ENCODE results near the gene CDCA8.

CDCA8 gene

DNA sequence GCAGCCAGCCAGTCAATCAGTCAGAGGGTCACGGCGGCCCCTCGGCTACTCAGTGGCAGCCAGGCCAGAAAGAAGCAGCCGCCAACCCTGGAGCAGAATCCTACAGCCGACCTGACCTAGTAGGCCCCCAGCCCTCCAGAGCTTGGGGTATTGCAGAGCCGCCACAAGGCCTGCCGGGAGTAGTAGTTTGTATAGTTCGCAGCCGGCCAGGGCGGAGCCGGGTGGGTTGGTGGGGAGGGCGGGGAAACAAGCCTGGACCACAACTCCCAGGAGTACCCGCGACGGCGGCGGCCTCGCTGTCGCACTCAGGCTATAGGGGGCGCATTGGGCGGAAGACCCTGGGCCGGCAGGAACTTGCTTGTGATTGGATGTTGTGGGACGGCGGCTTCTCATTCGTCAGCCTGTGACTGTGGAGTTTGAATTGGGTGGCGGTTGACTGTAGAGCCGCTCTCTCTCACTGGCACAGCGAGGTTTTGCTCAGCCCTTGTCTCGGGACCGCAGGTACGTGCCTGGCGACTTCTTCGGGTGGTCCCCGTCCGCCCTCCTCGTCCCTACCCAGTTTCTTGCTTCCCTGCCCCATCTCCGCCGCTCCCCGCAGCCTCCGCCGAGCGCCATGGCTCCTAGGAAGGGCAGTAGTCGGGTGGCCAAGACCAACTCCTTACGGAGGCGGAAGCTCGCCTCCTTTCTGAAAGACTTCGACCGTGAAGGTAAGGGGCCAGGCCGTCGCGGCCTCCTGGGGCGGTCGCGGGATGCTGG lies at the start of gene CDCA8:
Gene CDCA8, plus strand, starts transcription at position 439 of the 756 bp plus-strand sequence. Its CDS starts 175 bp downstream, at position 614.
- DNase-seq, result peak; percentile 98

DNA sequence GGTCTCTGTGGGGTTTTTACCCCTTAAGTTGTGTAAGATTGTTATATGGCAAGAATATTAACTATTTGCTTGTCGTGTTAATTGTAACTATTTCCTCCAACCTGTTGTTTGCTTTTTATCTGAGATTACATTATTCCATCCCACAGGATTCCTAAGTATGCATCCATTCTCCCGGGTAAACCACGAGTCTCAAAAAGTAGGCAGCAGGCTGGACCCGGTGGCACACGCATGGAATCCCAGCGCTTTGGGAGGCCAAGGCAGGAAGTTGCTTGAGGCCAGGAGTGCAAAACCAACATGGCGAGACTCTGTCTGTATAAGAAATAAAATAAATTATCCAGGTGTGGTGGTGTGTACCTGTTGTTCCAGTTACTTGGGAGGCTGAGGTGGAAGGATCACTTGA lies 45.0 kb upstream of the CDCA8 start:
- no peak for DNase-seq

DNA sequence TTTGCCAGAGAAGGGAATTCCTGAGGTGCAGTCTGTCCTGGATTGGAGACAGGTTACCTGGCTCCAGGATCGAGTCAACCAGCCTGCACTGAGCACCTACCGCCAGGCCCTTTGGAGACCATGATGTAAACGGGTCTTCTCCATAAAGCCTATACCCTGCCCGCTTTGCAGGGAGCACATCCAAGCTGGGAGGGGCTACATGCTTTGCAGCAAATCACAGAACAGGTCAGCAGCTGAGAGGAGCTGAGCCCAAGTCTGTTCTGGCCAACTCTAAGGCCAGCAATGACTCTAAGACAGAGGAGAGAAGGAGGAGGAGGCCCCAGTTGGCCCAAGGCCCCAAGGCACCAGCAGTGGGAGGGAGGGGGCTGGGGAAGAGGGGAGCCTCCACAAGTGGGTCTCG lies 42.1 kb upstream of the CDCA8 start:
- DNase-seq, result no peak

DNA sequence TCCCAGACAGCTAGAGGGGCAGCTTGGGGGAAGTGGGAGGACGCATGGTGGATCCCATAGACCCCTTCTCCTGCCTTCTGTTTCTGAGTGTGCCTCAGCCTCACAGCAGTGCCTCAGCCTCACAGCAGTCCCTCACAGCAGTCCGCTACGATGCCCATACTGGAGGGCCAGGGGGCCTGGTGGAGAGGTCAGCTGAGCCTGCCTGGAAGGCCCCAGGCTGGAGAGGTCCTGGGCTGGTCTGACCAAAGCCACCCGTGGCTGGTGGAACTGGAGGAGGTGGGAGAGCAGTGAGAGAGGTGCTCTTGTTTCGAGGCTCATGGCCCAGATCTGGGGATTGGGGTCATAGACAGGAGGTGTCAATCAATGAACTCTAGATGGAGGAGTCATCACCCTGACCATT lies 41.6 kb upstream of the CDCA8 start:
- no peak for DNase-seq

DNA sequence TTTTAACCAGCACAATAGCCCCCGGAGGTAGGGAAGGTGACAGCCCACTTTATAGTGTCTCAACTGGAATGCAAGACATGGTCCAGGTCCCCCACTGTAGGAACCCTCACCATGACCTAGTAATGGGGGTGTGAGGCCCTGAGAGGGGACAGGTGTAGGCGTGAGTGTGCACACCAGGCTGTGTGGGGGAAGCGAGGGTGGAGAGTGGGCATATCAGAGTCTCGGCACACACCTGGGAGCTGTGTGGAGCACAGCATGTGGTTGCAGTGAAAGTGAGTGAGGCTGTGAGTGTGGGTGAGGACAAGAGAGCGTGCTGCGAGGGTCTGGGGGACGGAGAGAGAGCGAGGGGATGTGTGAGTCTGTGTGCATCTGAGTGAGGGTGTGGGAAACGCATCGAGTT lies 40.5 kb upstream of the CDCA8 start:
- no peak for DNase-seq

DNA sequence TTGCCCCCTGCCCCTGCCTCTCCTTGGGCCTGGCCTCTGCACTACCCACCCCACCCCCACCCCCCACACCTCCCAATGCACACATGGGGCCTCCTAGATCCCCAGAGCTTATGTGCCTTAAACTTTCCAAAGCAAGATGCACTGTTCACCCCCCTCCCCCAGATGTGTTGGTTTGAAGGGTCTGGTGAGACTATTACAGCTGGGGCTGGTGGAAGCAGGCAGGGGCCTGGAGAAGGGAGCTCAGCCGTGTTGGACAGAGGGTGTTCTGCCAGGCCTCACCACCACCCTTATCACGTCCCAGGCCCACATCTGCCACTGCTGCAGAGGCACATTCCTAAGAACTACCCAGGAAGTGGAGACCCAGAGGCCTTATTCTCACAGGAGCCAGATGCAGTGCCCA lies 39.3 kb upstream of the CDCA8 start:
- no peak for DNase-seq

DNA sequence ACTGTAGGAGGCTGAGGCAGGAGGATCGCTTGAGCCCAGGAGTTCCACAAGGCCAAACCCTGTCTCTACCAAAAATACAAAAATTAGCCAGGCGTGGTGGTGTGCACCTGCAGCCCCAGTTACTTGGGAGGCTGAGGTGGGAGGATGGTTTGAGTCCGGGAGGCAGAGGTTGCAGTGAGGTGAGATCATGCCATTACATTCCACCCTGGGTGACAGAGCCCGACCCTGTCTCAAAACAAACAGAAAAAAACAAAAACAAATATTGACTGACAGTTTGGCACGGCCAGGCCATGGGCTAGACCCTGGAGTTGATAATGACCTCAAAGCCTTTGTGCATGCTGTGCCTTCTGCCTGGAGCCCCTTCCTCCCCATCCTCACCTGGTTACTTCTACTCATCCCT lies 38.4 kb upstream of the CDCA8 start:
- no peak for DNase-seq

DNA sequence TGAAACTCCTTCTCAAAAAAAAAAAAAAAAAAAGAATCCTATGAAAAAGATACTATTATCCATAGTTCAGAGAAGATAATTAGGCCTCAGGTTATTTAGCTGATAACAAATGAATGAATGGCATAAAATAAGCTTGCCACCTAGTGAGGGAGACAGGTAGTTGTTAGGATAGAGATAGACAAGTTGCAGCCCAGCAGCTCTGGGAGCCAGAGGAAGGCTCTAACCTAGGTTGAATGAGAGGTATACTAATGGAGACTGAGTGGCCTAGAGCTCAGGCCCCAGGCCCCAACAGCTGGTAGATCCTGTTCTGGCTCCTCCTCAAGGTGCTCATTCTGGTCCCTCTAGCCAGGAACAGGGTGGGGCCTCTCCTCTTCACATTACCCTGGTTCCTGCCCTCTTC lies 37.0 kb upstream of the CDCA8 start:
- no peak for DNase-seq

DNA sequence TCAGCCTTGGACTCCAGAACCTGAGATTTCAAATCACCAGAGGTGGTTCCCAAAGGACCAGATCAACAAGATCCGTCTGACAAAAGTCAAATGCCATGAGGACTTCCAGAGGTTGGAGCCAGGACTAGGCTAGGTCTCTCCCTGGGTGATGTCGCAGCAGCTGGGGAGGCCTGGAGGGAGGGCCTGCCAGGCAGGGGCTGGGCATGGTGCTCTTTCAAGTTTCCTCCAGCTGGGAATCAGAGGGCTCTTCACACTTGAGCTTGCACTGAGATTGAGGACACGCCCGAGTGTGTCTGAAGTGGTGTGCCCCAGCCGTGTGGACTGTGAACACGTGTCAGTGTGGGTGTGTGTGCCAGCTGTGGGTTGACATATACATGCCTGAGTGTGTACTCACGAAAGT lies 36.3 kb upstream of the CDCA8 start:
- DNase-seq, result no peak

DNA sequence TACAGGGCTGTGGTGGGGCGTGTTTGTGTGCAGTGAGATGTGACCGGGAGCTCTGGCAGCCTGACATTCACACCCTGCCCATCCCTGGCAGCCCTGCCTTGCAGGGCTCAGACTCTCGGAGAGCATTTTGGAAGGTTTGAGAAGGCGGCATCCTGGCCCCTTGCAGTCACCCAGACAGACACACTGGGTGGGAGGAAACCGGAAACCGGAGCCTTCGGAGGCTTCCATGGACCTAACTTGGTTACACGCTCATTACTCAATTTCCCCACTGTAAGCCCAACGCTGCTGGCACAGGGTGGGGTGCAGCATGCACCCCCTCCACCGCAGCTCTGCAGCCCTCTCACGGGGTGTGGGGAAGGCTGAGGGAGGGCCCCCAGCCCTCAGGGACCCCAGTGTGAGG lies 35.4 kb upstream of the CDCA8 start:
- no peak for DNase-seq

DNA sequence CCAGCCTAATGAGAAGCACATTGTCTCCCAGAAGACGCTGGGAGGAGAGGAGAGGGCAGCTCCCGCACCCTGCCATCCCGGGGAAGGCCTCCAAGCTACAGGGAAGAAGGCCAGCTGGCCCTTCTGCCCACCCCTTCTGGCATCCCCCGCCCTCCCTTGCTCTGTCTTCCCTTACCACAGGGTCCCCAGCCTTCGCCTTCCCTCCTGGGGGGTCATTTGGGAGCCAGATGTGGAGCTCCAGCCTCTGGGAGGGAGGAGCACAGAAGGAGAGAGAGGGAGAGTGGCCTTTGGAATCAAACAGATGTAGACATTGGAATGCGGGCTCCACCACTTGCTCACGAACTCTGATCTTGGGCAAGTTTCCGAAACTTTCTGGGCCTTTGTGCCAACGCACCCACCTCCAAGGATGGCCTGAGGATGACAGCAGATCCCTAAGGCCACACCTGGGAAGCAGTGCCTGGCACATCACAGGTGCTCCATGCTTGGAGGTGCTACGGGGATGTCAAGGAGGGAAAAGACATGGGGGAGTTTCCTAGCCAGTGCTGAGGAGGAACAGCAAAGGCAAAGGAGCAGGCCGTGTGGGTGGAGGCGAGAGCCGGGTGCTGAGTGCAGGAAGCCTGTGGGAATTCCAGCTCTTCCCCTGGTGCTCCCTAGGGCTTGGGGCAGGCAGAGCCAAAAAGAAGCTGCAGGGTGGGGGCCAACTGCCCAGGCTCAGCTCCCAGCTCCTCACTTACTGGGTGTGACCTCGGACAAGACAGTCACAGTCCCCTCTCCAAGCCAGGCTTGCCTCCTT lies 34.5 kb upstream of the CDCA8 start:
- DNase-seq, result no peak

DNA sequence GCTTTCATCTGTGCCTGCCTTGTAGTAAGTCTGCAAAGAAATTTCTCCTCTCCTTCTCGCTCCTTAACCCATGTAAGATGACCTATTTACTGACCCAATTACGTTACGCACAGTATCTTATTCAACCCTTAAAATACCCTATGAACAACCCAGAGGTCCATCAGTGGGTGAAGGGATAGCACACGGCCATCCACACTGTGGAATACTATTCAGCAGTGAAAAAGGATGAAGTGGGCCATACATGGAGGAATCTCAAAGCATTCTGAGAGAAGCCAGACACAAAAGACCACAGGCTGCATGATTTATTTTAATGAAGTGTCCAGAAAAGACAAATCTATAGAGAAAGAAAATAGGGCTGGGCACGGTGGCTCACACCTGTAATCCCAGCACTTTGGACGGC lies 33.8 kb upstream of the CDCA8 start:
- no peak for DNase-seq

DNA sequence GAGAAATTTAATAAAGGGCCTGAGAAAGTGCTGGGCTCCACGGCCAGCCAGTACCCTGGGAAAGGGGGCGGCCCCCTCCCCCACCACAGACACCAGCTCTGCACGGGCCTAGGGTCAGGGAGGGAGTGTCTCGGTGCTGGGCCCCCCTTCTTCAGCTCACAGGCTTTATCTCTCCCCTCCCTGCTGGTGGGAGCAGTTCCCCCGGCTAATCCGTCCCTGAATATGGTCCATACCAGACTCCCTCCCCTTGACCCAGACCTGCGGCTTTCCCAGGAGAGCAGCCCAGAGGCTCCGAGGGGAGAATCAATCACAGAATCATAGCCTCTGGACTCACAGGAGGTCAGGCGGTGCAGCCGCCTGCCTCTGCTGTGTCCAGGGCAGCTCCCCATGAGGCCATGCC lies 31.7 kb upstream of the CDCA8 start:
- no peak for DNase-seq

DNA sequence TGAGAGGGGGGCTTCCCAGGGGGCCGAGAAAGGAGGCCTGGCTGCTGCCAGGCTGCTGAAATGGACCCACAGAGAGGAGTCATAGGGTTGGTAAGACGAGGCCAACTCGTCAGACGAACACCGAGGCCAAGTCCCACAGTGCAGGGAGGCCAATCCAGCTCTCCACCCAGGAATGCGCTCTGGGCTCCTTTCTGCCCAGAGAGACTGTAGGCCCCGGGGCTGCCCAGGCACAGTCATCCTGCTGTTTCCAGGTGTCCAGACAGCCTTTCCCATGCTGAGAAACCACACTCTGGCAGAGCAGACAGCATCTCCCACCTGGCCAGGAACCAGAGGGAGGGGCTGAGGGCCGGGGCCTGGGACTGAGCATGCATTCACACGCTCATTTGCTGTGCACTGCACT lies 30.9 kb upstream of the CDCA8 start:
- DNase-seq, result no peak

DNA sequence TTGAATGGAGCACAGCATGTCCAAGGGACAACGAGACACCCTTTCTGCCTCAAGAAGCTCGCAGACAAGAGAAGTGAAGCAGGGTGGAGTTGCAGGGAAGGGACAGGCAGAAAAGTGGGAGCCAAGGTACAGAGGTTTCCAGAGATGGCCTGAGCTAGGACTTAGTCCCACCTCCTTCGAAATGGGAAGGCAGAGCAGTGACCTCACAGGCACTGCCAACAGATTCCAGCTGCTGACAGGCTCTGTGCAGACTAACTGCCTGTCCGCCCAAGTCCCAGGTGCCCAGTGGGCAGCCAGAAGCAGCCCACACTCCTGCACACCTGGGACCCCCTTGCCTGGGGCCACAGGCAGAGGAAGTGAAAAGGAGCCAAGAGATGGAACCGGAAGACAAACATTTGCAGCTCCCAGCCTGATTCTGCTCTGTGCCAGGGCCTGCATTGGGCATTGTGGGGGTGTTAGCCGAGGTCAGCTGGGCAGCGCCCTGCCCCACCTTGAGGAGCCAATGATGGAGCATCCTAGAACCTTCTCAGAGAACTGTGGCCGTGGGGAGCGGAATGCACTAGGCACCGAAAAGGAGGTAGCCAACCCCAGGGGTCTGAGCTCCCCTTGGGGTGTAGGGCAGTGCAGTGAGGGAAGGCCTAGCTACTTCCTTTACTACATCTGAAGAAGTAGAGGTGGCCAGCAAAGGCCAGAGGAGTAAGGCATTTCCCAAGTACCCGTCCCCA lies 30.1 kb upstream of the CDCA8 start:
- no peak for DNase-seq

DNA sequence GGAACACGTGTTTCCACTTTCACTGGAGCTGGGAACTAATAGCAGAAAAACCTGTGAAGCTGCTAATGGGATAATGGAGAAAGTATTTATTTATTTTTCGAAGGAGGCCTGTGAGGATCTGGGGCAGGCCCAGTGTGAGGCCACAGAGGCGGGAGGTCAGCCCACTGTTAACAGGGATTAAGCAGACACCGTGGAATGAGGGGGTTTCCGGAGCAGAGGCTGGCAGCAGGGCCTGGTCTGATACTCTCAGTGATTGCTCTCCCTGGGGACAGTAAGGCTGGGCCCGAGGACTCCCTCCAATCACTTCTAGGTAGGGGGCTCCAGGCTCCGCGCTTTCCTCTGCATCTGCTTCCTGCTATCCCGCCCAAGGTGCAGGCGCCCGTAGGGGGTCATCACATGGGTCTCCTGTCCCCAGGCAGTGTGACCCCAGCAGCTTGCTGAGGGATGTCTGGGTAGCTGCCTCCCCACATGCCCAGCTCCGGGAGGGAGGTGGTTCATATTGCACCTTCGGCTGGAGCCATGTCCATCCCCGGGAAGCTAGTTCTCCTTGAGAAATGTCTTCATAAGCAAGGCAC lies 28.8 kb upstream of the CDCA8 start:
- no peak for DNase-seq

DNA sequence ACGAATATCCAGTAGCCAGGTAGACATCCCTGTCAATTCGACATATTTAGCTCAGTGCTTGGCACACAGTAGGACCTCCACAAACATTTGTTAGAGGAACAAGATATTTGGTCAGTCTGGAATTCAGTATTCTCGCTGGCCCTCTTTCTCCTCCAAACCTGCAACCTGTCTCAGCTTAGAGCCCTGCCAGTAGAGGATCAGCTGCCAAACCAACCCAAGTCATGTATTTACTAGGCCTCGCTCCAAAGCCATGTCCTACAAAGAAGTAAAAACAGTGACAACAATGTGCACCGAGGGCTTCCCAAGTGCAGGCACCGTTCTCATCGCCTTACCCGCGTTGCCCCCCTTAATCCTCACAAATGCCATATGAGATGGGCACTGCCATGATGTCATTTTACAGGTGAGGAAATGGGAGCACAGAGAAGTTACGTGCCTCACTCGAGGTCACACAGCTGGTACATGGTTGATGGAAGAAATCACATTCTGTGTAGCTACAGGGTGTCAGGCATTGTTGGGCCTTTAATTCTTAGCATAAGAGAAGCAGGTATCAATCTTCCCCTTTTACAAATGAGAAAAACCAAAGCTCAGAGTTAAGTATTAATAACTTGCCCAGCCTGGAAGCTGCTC lies 26.0 kb upstream of the CDCA8 start:
- DNase-seq, result no peak

DNA sequence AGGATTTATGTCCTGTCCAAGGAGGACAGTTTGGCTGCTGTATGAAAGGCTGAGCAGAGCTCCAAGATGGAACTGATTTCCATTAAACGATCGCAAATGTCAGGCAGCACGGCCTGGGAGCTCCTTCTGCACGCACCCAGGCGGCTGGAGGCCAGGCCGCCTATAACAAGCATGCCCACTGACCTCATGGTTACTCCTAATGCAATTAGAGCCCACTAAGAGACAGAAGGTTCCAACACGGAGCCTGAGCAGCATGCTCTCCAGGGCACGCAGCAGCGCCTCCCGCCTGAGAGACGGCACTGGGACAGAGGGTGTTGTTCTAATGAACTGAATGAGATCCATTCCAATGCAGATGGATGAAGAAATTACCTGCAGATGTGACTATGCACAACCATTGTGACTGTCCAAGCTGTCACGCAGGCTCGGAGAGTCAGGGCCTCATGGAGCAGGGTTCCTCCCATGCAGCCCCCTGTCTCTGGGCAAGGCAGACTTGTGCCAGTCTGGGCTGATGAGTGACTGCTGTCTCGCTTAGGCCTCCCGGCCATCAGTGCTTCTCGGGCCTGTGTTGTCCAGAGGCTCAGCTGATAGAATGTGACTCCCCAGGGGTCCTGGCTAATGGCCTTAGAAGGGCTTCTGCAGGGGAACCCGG lies 25.2 kb upstream of the CDCA8 start:
- DNase-seq, result no peak

DNA sequence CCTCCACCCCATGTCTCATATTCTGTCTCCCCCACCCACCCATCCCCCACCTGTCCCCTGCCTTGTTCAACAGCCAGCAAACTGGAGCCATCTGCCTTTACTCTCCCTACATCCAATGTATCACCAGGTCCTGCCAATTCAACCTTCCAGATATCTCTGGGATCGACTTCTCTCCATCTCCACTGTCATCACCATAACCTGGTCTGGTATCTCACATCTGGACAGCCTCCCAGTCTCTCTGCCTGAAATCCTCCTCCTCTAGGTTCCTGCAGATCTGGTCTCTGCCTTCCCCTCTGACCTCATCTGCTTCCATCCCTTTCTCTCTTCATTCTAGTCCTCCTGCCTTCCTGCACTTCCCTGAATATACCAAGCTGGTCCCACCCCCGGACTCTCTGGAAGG lies 22.2 kb upstream of the CDCA8 start:
- DNase-seq, result no peak

DNA sequence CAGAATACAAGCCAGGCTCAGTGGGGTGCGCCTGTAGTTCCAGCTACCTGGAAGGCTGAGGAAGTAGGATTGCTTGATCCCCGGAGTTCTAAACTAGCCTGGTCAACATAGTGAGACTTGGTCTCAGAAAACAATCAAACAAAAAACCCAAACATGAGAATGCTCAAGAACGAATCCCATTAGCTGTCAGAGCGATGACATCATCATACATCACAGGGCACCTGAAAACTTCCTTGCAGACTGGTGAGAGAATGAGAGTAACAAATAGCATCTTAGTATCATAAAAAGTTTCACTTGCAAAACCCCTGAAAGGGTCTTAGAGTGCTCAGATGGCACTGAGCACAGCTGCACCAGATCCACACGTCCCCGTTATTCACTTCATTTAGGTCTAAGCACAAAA lies 21.1 kb upstream of the CDCA8 start:
- DNase-seq, result no peak

DNA sequence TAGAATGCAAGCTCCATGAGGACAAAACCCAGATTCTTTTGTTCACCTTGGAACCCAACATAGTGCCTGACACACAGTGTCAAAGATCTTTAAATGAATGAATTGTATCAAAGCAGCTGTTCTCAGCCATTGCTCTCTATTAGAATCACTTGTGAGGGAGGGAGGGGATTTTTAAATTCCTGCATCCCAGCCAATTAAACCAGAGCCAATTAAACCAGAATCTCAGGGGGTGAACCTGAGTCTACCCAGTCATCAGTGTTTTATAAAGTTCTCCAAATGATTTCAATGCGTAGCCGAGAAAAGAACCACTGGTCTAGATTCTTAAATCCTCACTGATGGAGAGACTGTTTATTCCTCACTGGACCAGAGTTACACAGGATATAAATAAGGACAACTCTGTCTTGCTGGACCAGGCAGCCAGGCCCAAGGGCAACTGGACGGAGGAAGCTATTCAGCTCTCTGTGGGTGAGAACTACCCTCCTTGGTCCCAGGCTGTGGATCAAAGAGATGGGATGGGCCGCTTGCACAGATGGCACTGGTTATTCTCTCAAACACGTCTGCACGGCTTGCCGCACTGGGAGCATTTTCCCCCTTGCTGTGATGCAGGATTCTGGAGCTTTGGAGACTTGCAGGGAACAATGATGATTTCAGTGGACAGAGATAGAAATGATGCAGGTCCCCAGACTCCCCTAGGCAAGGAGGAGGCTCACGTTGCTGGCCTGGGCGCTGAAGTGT lies 20.0 kb upstream of the CDCA8 start:
- DNase-seq, result no peak

DNA sequence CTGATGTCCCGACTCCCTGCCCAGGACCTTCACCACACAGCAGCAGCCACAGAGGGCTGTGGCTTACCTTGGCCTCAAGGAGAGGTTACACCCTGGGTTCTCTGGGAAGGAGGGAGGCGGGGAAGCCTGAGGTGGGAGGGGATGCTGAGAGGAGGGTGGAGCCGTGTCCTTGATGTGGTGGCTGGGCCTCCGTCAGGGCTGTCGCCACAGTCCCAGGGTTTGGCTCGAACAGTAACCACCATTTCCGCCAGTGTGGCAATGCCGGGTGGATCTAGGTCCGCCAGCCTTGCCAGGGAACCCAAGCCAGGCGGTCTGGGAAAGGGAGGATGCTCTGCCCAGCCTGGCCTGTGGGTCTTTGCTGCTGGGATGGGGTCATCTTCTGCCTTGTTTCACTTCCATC lies 18.4 kb upstream of the CDCA8 start:
- DNase-seq, result no peak
